HepG2 (cell line): Measurements from ENCODE around the gene NRL. TPM values are rescaled to one million over a fixed set of nuclear protein-coding genes. Genes with fewer than 3 reads are reported as not detected.
A peak's percentile ranks its signal among the peaks of the same experiment; 100 is the strongest.

Source experiments
- CBX1 ChIP-seq: IDR thresholded peaks from one replicate; pipeline ENCODE4 v1.6.1; 2016; ENCODE audit warnings: antibody characterized with exemption, low read depth
- CEBPB ChIP-seq: IDR thresholded peaks from 2 replicates; pipeline ENCODE4 v1.6.1; 2011; ENCODE audit warnings: low read depth, low read length, improper control_type of control experiment, borderline replicate concordance
- ELF3 ChIP-seq: IDR thresholded peaks from 2 replicates; pipeline ENCODE4 v1.6.1; 2016; ENCODE audit warnings: missing genetic modification reagents, missing compliant biosample characterization
- IRF2 ChIP-seq: IDR thresholded peaks from 2 replicates; pipeline ENCODE4 v1.6.1; 2018; ENCODE audit warnings: missing genetic modification reagents, missing compliant biosample characterization
- REL ChIP-seq: sonication (generic); formaldehyde crosslinking; conservative IDR thresholded peaks from 2 replicates; pipeline ENCODE4 v1.8.0; 2022; ENCODE audit warnings: mild to moderate bottlenecking, missing genetic modification reagents, moderate library complexity
- SMYD3 ChIP-seq: sonication (generic); formaldehyde crosslinking; IDR thresholded peaks from 2 replicates; pipeline ENCODE4 v1.8.1; 2023; ENCODE audit warnings: mild to moderate bottlenecking, missing genetic modification reagents
- SNAI1 ChIP-seq: sonication (generic); formaldehyde crosslinking; IDR thresholded peaks from 2 replicates; pipeline ENCODE4 v1.5.0; 2020; ENCODE audit warnings: mild to moderate bottlenecking, missing genetic modification reagents, borderline replicate concordance
- ZBTB7B ChIP-seq: sonication (generic); formaldehyde crosslinking; IDR thresholded peaks from 2 replicates; pipeline ENCODE4 v1.4.0; 2020; ENCODE audit warnings: missing genetic modification reagents
- ZNF205 ChIP-seq: IDR thresholded peaks from 2 replicates; pipeline ENCODE4 v1.6.1; 2018; ENCODE audit warnings: missing biosample characterization, missing genetic modification reagents
- ZNF766 ChIP-seq: sonication (generic); formaldehyde crosslinking; IDR thresholded peaks from 2 replicates; pipeline ENCODE4 v1.5.0; 2020; ENCODE audit warnings: missing genetic modification reagents, borderline replicate concordance
- ZSCAN21 ChIP-seq: sonication (generic); formaldehyde crosslinking; IDR thresholded peaks from 2 replicates; pipeline ENCODE4 v1.8.0; 2022; ENCODE audit warnings: mild to moderate bottlenecking, missing genetic modification reagents, moderate library complexity, borderline replicate concordance
- polyA plus RNA-seq, 8 experiments: library from polyadenylated mRNA; depleted of rRNA in 3 of 8; stranded (reverse) in 7 of 8; unstranded in 1 of 8; fragments of >200 nt; fragmentation: Illumina TruSeq in 4 of 8; extraction: Trizol in 4 of 8; gene quantifications; 2 replicates each; pipeline versions ENCODE4 v1.2.1 to v1.2.3, GENCODE V29; 2011 to 2016; ENCODE audit warnings: low read depth in 4 of 8, missing spikeins in 1 of 8, mixed read lengths in 1 of 8; ENCODE audit not compliant: insufficient read depth in 1 of 8
- total RNA-seq, 5 experiments: library from RNA; depleted of rRNA; stranded (reverse); fragments of >200 nt; fragmentation: Illumina TruSeq; extraction: Trizol; gene quantifications; 2 replicates each; pipeline ENCODE4 v1.2.3, GENCODE V29; 2016; ENCODE audit warnings: low read depth in 1 of 5
- TF ChIP-seq, protein P1 (sequence below): sonication (generic); formaldehyde crosslinking; IDR thresholded peaks from 2 replicates; pipeline ENCODE4 v1.4.0; 2020; ENCODE audit warnings: mild to moderate bottlenecking, missing genetic modification reagents
- TF ChIP-seq, protein P2 (sequence below): sonication (generic); formaldehyde crosslinking; IDR thresholded peaks from 2 replicates; pipeline ENCODE4 v1.4.0; 2020; ENCODE audit warnings: mild to moderate bottlenecking, missing genetic modification reagents
- TF ChIP-seq, protein P3 (sequence below): fragments of 450-650 bp; IDR thresholded peaks from 2 replicates; pipeline ENCODE4 v1.6.1; 2017
- TF ChIP-seq, protein P4 (sequence below): sonication (generic); formaldehyde crosslinking; IDR thresholded peaks from 2 replicates; pipeline ENCODE4 v1.4.0; 2020; ENCODE audit warnings: missing genetic modification reagents, borderline replicate concordance
- TF ChIP-seq, protein P5 (sequence below): sonication (generic); formaldehyde crosslinking; IDR thresholded peaks from 2 replicates; pipeline ENCODE4 v1.8.1; 2023; ENCODE audit warnings: mild to moderate bottlenecking, missing genetic modification reagents, borderline replicate concordance
- TF ChIP-seq, protein P6 (sequence below): IDR thresholded peaks from 2 replicates; pipeline ENCODE4 v1.6.1; 2016; ENCODE audit warnings: missing biosample characterization, missing genetic modification reagents, low read depth

The NRL gene
- total and polyA plus RNA-seq, 2 of the 13 experiments (the other 11 are each of a cell fraction or from before 2014, with no cell fraction given), result 2.5 to 4.7 TPM

DNA sequence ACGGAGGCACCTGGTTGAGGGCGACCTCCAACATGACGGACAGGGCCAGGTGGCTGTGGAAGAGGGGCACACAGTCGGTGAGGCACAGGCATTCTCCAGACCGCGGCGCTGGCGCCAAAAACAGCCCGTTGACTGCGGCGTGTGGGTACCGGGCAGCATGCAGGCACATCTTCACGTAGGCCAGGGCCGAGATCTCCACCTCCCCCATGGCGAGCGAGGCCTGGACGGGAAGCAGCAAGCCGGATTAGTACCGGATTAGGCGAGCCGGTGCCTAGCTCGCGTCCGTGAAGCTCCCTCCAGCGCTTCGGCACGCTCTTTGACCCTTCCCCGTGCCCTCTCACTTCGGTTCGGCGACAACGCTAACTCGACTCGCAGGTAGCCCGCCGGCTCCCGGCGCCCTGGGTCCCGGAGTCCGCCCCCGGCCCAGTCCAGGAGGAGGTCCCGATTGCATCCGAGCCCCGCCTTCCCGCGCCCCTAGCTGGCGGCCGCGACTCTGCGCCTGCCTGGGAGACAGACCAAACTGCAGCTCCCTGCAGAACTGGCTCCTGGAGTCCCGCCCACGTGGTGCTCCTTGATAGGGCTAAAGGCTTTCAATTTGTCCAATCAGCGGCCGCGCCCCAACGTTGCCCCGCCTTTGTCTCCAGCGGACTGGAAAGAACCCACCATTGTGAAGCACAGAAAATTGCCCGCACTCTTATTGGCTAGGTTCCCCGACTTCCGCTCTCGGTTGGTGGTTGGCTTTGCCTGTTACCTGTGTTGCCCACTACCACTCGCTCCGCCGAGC is 26.5 kb upstream of the NRL start, which contains the start of gene EMC9 (continued):
- TF ChIP-seq, protein P1, sequence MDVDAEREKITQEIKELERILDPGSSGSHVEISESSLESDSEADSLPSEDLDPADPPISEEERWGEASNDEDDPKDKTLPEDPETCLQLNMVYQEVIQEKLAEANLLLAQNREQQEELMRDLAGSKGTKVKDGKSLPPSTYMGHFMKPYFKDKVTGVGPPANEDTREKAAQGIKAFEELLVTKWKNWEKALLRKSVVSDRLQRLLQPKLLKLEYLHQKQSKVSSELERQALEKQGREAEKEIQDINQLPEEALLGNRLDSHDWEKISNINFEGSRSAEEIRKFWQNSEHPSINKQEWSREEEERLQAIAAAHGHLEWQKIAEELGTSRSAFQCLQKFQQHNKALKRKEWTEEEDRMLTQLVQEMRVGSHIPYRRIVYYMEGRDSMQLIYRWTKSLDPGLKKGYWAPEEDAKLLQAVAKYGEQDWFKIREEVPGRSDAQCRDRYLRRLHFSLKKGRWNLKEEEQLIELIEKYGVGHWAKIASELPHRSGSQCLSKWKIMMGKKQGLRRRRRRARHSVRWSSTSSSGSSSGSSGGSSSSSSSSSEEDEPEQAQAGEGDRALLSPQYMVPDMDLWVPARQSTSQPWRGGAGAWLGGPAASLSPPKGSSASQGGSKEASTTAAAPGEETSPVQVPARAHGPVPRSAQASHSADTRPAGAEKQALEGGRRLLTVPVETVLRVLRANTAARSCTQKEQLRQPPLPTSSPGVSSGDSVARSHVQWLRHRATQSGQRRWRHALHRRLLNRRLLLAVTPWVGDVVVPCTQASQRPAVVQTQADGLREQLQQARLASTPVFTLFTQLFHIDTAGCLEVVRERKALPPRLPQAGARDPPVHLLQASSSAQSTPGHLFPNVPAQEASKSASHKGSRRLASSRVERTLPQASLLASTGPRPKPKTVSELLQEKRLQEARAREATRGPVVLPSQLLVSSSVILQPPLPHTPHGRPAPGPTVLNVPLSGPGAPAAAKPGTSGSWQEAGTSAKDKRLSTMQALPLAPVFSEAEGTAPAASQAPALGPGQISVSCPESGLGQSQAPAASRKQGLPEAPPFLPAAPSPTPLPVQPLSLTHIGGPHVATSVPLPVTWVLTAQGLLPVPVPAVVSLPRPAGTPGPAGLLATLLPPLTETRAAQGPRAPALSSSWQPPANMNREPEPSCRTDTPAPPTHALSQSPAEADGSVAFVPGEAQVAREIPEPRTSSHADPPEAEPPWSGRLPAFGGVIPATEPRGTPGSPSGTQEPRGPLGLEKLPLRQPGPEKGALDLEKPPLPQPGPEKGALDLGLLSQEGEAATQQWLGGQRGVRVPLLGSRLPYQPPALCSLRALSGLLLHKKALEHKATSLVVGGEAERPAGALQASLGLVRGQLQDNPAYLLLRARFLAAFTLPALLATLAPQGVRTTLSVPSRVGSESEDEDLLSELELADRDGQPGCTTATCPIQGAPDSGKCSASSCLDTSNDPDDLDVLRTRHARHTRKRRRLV (CRISPR knock-in tag), result peak; percentile 89
- TF ChIP-seq SNAI1 (CRISPR knock-in tag) (peak; percentile 91), CEBPB (peak; percentile 65), IRF2 (CRISPR knock-in tag) (peak; percentile 89), SMYD3 (CRISPR knock-in tag) (peak; percentile 98; the same call in 1 of the 2 replicates), ZNF766 (peak; percentile 95; the same call in 1 of the 2 replicates), CBX1 (peak; percentile 87), ELF3 (CRISPR knock-in tag) (peak; percentile 84), ZNF205 (peak; percentile 1; the same call in 1 of the 2 replicates), ZSCAN21 (CRISPR knock-in tag) (peak; percentile 99), REL (CRISPR knock-in tag) (no peak), ZBTB7B (CRISPR knock-in tag) (peak; percentile 71; the same call in 1 of the 2 replicates)
- TF ChIP-seq, protein P2, sequence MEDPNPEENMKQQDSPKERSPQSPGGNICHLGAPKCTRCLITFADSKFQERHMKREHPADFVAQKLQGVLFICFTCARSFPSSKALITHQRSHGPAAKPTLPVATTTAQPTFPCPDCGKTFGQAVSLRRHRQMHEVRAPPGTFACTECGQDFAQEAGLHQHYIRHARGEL (CRISPR knock-in tag), result peak; percentile 91; the same call in 1 of the 2 replicates
- TF ChIP-seq, protein P3, sequence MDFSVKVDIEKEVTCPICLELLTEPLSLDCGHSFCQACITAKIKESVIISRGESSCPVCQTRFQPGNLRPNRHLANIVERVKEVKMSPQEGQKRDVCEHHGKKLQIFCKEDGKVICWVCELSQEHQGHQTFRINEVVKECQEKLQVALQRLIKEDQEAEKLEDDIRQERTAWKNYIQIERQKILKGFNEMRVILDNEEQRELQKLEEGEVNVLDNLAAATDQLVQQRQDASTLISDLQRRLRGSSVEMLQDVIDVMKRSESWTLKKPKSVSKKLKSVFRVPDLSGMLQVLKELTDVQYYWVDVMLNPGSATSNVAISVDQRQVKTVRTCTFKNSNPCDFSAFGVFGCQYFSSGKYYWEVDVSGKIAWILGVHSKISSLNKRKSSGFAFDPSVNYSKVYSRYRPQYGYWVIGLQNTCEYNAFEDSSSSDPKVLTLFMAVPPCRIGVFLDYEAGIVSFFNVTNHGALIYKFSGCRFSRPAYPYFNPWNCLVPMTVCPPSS, result no peak
- TF ChIP-seq, protein P4, sequence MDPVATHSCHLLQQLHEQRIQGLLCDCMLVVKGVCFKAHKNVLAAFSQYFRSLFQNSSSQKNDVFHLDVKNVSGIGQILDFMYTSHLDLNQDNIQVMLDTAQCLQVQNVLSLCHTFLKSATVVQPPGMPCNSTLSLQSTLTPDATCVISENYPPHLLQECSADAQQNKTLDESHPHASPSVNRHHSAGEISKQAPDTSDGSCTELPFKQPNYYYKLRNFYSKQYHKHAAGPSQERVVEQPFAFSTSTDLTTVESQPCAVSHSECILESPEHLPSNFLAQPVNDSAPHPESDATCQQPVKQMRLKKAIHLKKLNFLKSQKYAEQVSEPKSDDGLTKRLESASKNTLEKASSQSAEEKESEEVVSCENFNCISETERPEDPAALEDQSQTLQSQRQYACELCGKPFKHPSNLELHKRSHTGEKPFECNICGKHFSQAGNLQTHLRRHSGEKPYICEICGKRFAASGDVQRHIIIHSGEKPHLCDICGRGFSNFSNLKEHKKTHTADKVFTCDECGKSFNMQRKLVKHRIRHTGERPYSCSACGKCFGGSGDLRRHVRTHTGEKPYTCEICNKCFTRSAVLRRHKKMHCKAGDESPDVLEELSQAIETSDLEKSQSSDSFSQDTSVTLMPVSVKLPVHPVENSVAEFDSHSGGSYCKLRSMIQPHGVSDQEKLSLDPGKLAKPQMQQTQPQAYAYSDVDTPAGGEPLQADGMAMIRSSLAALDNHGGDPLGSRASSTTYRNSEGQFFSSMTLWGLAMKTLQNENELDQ (CRISPR knock-in tag), result peak; percentile 5; the same call in 1 of the 2 replicates
- TF ChIP-seq, protein P5, sequence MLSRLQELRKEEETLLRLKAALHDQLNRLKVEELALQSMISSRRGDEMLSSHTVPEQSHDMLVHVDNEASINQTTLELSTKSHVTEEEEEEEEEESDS (CRISPR knock-in tag), result no peak; the same call in 1 of the 2 replicates
- TF ChIP-seq, protein P6, sequence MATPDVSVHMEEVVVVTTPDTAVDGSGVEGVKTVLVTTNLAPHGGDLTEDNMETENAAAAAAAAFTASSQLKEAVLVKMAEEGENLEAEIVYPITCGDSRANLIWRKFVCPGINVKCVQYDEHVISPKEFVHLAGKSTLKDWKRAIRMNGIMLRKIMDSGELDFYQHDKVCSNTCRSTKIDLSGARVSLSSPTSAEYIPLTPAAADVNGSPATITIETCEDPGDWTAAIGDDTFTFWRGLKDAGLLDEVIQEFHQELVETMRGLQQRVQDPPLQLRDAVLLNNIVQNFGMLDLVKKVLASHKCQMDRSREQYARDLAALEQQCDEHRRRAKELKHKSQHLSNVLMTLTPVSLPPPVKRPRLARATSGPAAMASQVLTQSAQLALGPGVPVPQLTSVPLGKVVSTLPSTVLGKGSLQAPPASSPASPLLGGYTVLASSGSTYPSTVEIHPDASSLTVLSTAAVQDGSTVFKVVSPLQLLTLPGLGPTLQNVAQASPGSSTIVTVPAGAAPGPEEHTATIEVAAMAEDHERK (CRISPR knock-in tag), result peak; percentile 73; the same call in 1 of the 2 replicates
